Common myeloid progenitor, CD34-positive (primary cell): ENCODE data around the gene SNX19.

Experiments used
- CTCF ChIA-PET: fragments of 350-600 bp; sonication (Branson Sonifier 250); formaldehyde crosslinking; loops from one replicate; lab custom pipeline; 2021; ENCODE audit warnings: antibody characterized with exemption; lab: Charles Lee
- POLR2A ChIA-PET: fragments of 350-600 bp; sonication (Branson Sonifier 250); formaldehyde crosslinking; loops from one replicate; lab custom pipeline; 2021; ENCODE audit warnings: antibody characterized with exemption; lab: Charles Lee
- DNase-seq, 3 donors: peaks; one replicate each; pipeline versions ENCODE4 v3.0.0 to v3.0.0-alpha.2; 2013
- H3K27ac ChIP-seq, 2 experiments: 1 replicate in 1 of 2; 2 replicates in 1 of 2; pipeline ENCODE4 v1.7.0; 2013; ENCODE audit warnings: inconsistent platforms in 2 of 2, low read length in 2 of 2, mild to moderate bottlenecking in 2 of 2, low read depth in 1 of 2, moderate library complexity in 1 of 2; ENCODE audit not compliant: severe bottlenecking in 2 of 2, insufficient read depth in 1 of 2, poor library complexity in 1 of 2
- H3K27me3 ChIP-seq, 5 experiments: replicated peaks in 2 of 5; 1 replicate in 3 of 5; 2 replicates in 2 of 5; pipeline versions ENCODE4 v1.6.1 to v1.7.0; 2013; ENCODE audit warnings: low read length in 4 of 5, mild to moderate bottlenecking in 2 of 5, moderate library complexity in 2 of 5, inconsistent platforms in 1 of 5; ENCODE audit not compliant: insufficient read depth in 5 of 5, control insufficient read depth in 4 of 5
- H3K36me3 ChIP-seq, 4 experiments: 1 replicate in 2 of 4; 2 replicates in 2 of 4; pipeline versions ENCODE4 v1.6.1 to v1.7.0; 2013; ENCODE audit warnings: low read length in 3 of 4, control low read depth in 1 of 4, mild to moderate bottlenecking in 1 of 4; ENCODE audit not compliant: control insufficient read depth in 4 of 4, insufficient read depth in 4 of 4
- H3K4me1 ChIP-seq, 4 experiments: 1 replicate in 3 of 4; 2 replicates in 1 of 4; pipeline versions ENCODE4 v1.6.1 to v1.7.1; 2013; ENCODE audit warnings: low read length in 3 of 4, mild to moderate bottlenecking in 3 of 4, control low read depth in 1 of 4, inconsistent platforms in 1 of 4, moderate library complexity in 1 of 4; ENCODE audit not compliant: control insufficient read depth in 4 of 4, insufficient read depth in 4 of 4; ENCODE audit errors: control extremely low read depth in 1 of 4
- H3K4me3 ChIP-seq, 7 experiments: 1 replicate in 4 of 7; 2 replicates in 3 of 7; pipeline versions ENCODE4 v1.5.1 to v1.7.0; 2013; ENCODE audit warnings: mild to moderate bottlenecking in 7 of 7, low read length in 6 of 7, moderate library complexity in 6 of 7, inconsistent platforms in 2 of 7, low read depth in 2 of 7, control low read depth in 1 of 7; ENCODE audit not compliant: insufficient read depth in 4 of 7, control insufficient read depth in 1 of 7; ENCODE audit errors: extremely low read depth in 1 of 7
- H3K9me3 ChIP-seq, 5 experiments: 1 replicate in 4 of 5; 2 replicates in 1 of 5; pipeline versions ENCODE4 v1.6.1 to v1.7.1; 2013; ENCODE audit warnings: low read length in 4 of 5, mild to moderate bottlenecking in 2 of 5, inconsistent platforms in 1 of 5, low read depth in 1 of 5, moderate library complexity in 1 of 5; ENCODE audit not compliant: control insufficient read depth in 4 of 5, insufficient read depth in 2 of 5; ENCODE audit errors: control extremely low read depth in 1 of 5
- WGBS: methylation state at CpG from one replicate; pipeline ENCODE4 v1.1.5; 2013; ENCODE audit not compliant: insufficient coverage; 5-methylcytosine and 5-hydroxymethylcytosine counted together

Gene SNX19

DNA sequence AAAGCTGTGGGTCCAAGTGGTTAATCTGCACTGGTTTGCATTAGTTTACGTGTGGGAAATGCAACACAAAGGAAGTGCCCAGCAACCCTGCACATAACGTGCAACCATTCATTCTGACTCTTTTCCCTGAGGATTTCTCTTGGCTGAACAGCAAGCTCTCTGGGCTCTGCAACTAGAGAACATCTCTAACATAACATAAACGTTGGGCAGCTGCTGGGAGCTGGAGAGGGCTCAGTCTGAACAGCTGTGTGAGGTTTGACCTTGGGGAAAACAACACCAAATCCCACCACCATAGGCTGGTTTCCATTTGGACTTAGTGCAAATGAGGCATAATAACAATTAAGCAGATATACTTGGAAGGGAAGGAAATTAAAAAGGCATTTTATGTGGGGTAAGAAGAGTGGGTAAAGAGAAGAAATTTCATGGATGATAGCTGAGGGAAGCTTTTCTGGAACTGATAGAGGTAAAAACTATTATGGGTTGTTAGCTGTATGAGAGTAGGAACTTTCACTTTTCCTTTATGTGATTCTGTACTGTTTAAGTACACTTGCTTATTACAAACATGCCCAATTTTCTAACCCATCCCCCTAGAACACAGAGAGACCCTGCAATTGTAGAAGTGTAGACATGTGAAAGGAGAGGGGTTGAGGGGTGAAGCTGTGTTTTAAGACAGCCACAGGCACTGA is 76.2 kb downstream of the SNX19 start:
- Histone ChIP-seq H3K36me3 (no peaks in the 10 kb centered on the region), H3K27me3 (peaks cover 0 to 2% (median 0%) of the 10 kb centered on the region in 5 experiments), H3K9me3 (peaks cover 0 to 12% (median 2%) of the 10 kb centered on the region in 5 experiments), H3K4me3 (no peak overlapping the region), H3K4me1 (no peaks in the 10 kb centered on the region), H3K27ac (no peak overlapping the region)
- POLR2A ChIA-PET: interaction anchor here (0.6 kb wide), 1 partner anchor 27 kb away, joined by 3 read pairs; no protein-coding TSS in a partner anchor
- DNase-seq: no peak
- CTCF ChIA-PET: interaction anchor here (1.0 to 1.4 kb wide), 2 partner anchors 12 to 20 kb away, joined by 3 to 4 read pairs; no protein-coding TSS in a partner anchor
- WGBS: 90% methylated on average over 2 of the region's 3 CpGs

DNA sequence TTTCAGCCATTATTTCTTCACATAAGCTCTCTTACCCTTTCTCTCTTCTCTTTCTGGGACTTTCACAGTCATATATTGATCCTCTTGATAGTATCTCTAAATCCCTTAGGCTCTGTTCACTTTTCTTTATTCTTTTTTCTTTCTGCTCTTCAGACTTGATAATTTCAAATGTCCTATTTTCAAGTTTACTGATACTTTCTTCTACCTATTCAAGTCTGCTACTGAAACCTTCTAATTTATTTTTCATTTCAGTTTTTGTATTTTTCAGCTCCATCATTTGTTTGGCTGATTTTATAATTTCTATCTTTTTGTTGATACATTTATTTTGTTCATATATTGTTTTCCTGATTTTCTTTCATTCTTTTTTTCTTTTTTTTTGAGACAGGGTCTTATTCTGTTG is 79.1 kb downstream of the SNX19 start:
- no peak for DNase-seq
- CTCF ChIA-PET: interaction anchor here (2.2 kb wide), 1 partner anchor 23 kb away, joined by 7 read pairs; no protein-coding TSS in a partner anchor
- H3K9me3 ChIP-seq: peaks cover 0 to 11% (median 0%) of the 10 kb centered on the region in 5 experiments
- no peaks in the 10 kb centered on the region for H3K4me1 ChIP-seq
- POLR2A ChIA-PET: no interaction called here
- no peak overlapping the region for H3K27ac ChIP-seq
- H3K4me3 ChIP-seq: no peak overlapping the region
- H3K36me3 ChIP-seq: no peaks in the 10 kb centered on the region
- peaks cover 0 to 6% (median 3%) of the 10 kb centered on the region in 5 experiments for H3K27me3 ChIP-seq

DNA sequence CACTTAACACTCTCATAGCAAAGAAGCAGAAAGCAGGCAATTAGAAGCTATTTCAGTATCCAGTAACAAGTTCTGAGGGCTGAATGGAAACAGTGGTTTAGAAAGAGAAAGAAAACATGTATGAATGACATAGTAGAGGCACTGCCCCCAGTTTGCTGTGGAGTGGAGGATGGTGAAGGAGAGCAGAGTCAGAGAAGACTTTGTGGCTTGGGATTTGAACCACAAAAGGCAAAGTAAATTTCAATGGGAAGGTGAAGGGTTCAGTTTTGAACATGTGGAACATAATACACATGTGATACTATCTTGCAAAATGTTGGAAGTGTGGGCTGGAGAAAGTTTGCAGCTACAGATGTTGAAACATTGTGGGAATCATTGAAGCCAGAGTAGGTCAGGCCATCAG is 81.4 kb downstream of the SNX19 start:
- ChIA-PET POLR2A (no interaction called here), CTCF (no interaction called here)
- Histone ChIP-seq H3K9me3 (peaks cover 0 to 11% (median 0%) of the 10 kb centered on the region in 5 experiments), H3K4me3 (no peak overlapping the region), H3K27me3 (peaks cover 0 to 6% (median 3%) of the 10 kb centered on the region in 5 experiments), H3K36me3 (no peaks in the 10 kb centered on the region), H3K27ac (no peak overlapping the region), H3K4me1 (no peaks in the 10 kb centered on the region)
- DNase-seq: no peak

DNA sequence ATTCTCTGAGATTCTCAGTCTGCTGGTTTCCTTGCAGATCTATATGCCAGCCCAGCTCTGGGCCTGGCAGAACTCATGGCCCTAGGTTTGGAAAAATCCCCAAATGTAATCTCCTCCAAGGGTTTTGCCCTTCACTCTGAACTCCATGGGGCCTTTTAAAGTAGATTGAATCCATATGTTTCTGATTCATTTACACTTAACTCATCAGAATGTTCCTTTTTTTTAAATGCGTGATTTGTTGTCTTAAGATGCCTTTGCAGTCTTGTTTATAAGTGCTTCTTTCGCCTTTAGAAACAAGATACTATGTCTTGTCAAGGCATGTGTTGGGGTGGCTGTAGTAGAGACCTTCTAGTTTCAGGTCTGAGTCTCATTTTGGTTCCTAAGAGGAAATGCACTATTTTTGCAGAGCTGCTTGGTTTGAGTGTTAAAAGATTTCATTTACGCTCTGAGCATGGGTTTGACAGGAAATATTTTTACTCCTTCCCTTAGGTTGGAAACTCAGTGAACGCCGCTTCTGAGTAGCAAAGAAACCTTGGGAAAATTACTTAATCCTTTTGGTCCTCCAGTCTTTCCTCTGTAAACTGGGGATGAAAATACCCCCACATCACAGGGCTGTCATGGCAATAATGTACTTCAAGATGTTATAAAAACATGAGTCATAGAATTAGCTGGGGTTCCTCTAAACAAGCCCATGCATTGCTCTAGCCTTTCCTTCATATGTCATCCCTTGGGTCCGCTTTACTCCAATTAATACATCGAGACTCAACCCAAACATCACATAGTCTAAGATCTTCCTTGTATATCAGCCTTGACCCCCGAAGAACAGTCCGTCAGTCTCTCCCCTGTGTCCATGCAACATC is 83.5 kb downstream of the SNX19 start:
- Histone ChIP-seq H3K4me1 (no peaks in the 10 kb centered on the region), H3K9me3 (peaks cover 0 to 8% (median 0%) of the 10 kb centered on the region in 5 experiments), H3K27me3 (peaks cover 0 to 6% (median 3%) of the 10 kb centered on the region in 5 experiments), H3K4me3 (no peak overlapping the region), H3K36me3 (no peaks in the 10 kb centered on the region), H3K27ac (no peak overlapping the region)
- 96% methylated on average over 7 of the region's 9 CpGs for WGBS
- ChIA-PET CTCF (interaction anchor here (0.5 kb wide), 1 partner anchor 402 kb away, joined by 3 read pairs; no protein-coding TSS in a partner anchor), POLR2A (no interaction called here)
- DNase-seq: no peak

DNA sequence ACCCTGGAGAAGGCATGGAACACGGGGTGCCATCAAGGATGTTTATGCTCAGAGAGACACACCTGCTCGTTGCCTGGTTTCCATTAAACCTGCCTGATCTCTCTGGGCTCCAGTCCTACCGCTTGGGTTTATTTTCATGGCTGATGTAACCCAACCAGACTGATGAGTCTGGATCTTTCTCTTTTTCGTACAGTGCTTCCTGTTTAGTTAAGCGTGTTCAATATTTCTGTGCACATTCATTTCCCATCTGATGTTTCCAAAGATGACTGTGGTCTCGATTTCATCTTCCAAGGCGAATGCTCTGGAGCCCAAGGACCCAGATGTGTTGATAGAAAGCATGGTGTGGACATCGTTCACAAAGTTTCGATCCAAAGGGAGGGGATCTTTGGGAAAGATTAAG is 84.3 kb downstream of the SNX19 start:
- no peak overlapping the region for H3K27ac ChIP-seq
- POLR2A ChIA-PET: no interaction called here
- WGBS: 96% methylated on average over 7 of the region's 9 CpGs

DNA sequence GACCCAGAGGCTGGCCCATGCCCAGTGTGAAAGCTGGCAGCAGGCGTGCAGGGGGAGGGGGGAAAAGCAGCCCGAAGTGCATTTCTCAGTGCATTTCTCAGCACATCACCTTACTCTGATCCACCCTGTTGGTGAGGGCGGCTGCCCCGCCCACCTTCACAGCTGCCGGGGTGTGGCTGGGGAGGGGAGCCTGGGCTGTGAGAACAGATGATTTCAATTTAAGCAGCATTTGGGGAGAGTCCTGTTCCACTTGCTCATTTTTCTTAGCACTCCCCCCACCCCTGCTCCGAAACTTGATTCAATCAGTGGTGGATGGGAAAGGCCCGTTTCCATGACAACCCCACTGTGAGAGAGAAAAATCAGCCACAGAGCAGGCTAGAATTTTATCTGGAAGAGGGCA is 84.8 kb downstream of the SNX19 start:
- Histone ChIP-seq H3K27me3 (peaks cover 0 to 6% (median 3%) of the 10 kb centered on the region in 5 experiments), H3K36me3 (no peaks in the 10 kb centered on the region), H3K27ac (no peak overlapping the region), H3K4me1 (no peaks in the 10 kb centered on the region), H3K9me3 (no peaks in the 10 kb centered on the region), H3K4me3 (no peak overlapping the region)
- 100% methylated on average over 3 of the region's 7 CpGs for WGBS
- no peak for DNase-seq
- ChIA-PET CTCF (interaction anchor here (1.1 to 6.1 kb wide), 2 partner anchors 28 to 395 kb away, joined by 3 to 42 read pairs; no protein-coding TSS in a partner anchor), POLR2A (no interaction called here)

More for the DNA sequence above, 84.3 kb downstream of the SNX19 start:
- CTCF ChIA-PET: no interaction called here
- Histone ChIP-seq H3K4me3 (no peak overlapping the region), H3K36me3 (no peaks in the 10 kb centered on the region), H3K27me3 (peaks cover 0 to 6% (median 3%) of the 10 kb centered on the region in 5 experiments), H3K9me3 (peaks cover 0 to 2% (median 0%) of the 10 kb centered on the region in 5 experiments), H3K4me1 (no peaks in the 10 kb centered on the region)
- no peak for DNase-seq
